ENCODE results near the gene NUBPL.

Gene NUBPL

GRCh38 chr14:31758941-31759340 is 197.7 kb downstream of the NUBPL start:
- CTCF ChIA-PET = no interaction called here
- DNase-seq (ENCODE audit: extremely low spot score) = no peak
- POLR2A ChIA-PET = no interaction called here
- TF ChIP-seq CTCF (IDR thresholded peaks at IDR 0.05; ENCODE audit: control extremely low read depth, extremely low read depth, low read depth, missing control alignments) = no peak

GRCh38 chr14:31760277-31760676 is 199.1 kb downstream of the NUBPL start:
- TF ChIP-seq CTCF (IDR thresholded peaks at IDR 0.05; ENCODE audit: control extremely low read depth, extremely low read depth, low read depth, missing control alignments) = no peak
- POLR2A ChIA-PET = no interaction called here
- no peak for DNase-seq (ENCODE audit: extremely low spot score)
- CTCF ChIA-PET = no interaction called here

- DNase-seq (ENCODE audit: extremely low spot score) = no peak
- CTCF ChIA-PET = interaction anchor here (1.8 kb wide), 1 partner anchor 251 kb away, joined by 6 read pairs; no protein-coding TSS in a partner anchor
- POLR2A ChIA-PET = no interaction called here
- no peak for TF ChIP-seq CTCF (IDR thresholded peaks at IDR 0.05; ENCODE audit: control extremely low read depth, extremely low read depth, low read depth, missing control alignments)
Observed at GRCh38 chr14:31761325-31761724, 200.1 kb downstream of the NUBPL start.

GRCh38 chr14:31763041-31763440 is 201.8 kb downstream of the NUBPL start:
- TF ChIP-seq CTCF (IDR thresholded peaks at IDR 0.05; ENCODE audit: control extremely low read depth, extremely low read depth, low read depth, missing control alignments) = no peak
- ChIA-PET CTCF (interaction anchor here (1.8 kb wide), 1 partner anchor 21 kb away, joined by 4 read pairs; no protein-coding TSS in a partner anchor), POLR2A (no interaction called here)
- no peak for DNase-seq (ENCODE audit: extremely low spot score)

DNA sequence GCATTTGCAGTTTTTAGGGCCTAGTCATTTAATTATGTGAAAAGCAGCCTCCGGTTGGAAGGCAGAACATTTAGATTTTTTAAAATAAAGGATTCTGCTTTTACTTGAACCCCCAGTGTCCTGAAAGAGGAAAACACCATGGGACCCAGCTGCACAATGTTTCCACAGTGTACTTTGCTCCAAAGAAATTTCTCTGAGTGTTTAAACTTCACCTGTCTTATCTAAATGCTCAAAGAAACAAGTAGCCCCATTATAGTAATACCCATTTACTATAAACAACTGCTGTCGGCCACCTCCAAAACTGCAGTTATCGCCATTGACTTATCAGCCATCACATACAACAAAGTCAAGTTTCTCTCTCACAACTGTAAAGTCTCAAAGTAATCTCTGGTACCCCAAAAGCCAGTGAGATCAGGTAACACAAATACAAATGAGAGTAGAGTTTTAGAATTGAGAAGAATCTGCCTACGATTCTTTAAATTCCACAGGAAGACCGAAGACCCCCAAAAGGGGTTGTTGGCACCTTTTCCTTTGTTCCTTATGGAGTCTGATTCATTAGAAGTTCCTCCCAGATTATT is 205.2 kb downstream of the NUBPL start:
- CTCF ChIA-PET = no interaction called here
- POLR2A ChIA-PET = no interaction called here
- TF ChIP-seq CTCF (IDR thresholded peaks at IDR 0.05; ENCODE audit: control extremely low read depth, extremely low read depth, low read depth, missing control alignments) = no peak
- no peak for DNase-seq (ENCODE audit: extremely low spot score)

DNA sequence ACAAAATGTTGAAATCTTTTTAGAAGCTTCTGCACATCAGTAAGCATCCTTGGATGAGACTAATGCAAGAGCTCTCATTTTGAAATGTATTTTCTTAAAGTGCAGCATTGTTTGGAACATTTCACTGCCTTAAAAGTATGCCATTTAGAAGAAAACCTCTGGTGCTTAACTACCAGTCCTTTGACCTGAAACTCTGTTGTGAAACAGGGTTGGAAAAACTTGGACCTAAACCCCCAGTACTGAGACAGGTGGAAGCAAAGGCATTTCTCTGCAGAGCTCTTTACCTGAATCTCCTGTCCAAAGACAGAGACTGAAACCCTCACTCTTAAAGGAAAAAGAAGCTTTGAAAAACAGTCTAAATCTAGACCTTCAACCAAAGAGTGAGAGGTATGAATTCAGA is 207.2 kb downstream of the NUBPL start:
- ChIA-PET POLR2A (no interaction called here), CTCF (interaction anchor here (1.2 to 1.4 kb wide), 3 partner anchors 9 to 17 kb away, joined by 3 to 4 read pairs (median 4); no protein-coding TSS in a partner anchor)

More for the DNA sequence above, 207.2 kb downstream of the NUBPL start:
- no peak for TF ChIP-seq CTCF (IDR thresholded peaks at IDR 0.05; ENCODE audit: control extremely low read depth, extremely low read depth, low read depth, missing control alignments)
- DNase-seq (ENCODE audit: extremely low spot score) = no peak

Data from GM10248 (cell line).